Kidney (tissue), 14 donors: ENCODE measurements around the gene HDAC1. TPM values are rescaled to one million over a fixed set of nuclear protein-coding genes. Genes with fewer than 3 reads are reported as not detected.

ENCODE experiments used
- DNase-seq, 5 donors: peaks; one replicate each; pipeline ENCODE4 v3.0.0-alpha.2; 2013 to 2020
- FAIRE-seq: peaks from 2 replicates; lab custom pipeline; 2012; peaks lifted over from hg19 to GRCh38; lab: Jason Lieb, UNC
- H3K27ac ChIP-seq, 2 donors: one replicate each; pipeline ENCODE4 v1.7.0; 2013; ENCODE audit warnings: low read depth in 2 of 2, low read length in 2 of 2, inconsistent platforms in 1 of 2
- H3K27me3 ChIP-seq: one replicate; pipeline ENCODE4 v1.7.1; 2013; ENCODE audit warnings: low read length, inconsistent platforms; ENCODE audit not compliant: control insufficient read depth, insufficient read depth
- H3K36me3 ChIP-seq, 3 donors: one replicate each; pipeline versions ENCODE4 v1.7.0 to v1.7.1; 2013; ENCODE audit warnings: low read length in 3 of 3, control low read depth in 1 of 3, inconsistent platforms in 1 of 3; ENCODE audit not compliant: insufficient read depth in 3 of 3, control insufficient read depth in 2 of 3
- H3K4me1 ChIP-seq, 3 donors: one replicate each; pipeline versions ENCODE4 v1.7.0 to v1.7.1; 2013; ENCODE audit warnings: low read length in 3 of 3, inconsistent platforms in 1 of 3, low read depth in 1 of 3; ENCODE audit not compliant: control insufficient read depth in 2 of 3, insufficient read depth in 2 of 3
- H3K4me3 ChIP-seq, 3 donors: one replicate each; pipeline versions ENCODE4 v1.7.0 to v1.8.1; 2013; ENCODE audit warnings: low read length in 3 of 3, control low read depth in 1 of 3, inconsistent platforms in 1 of 3
- H3K9ac ChIP-seq, 3 donors: one replicate each; pipeline versions ENCODE4 v1.7.0 to v1.7.1; 2013; ENCODE audit warnings: low read length in 3 of 3, control low read depth in 1 of 3, inconsistent platforms in 1 of 3
- H3K9me3 ChIP-seq, 3 donors: one replicate each; pipeline versions ENCODE4 v1.7.0 to v1.7.1; 2013; ENCODE audit warnings: low read length in 3 of 3, control low read depth in 1 of 3, inconsistent platforms in 1 of 3; ENCODE audit not compliant: control insufficient read depth in 2 of 3, insufficient read depth in 1 of 3
- intact Hi-C: fragments of 100-400 bp; cut with DNase I; formaldehyde crosslinking; loops from one replicate; pipeline ENCODE4 v1.11.1; 2022
- polyA plus RNA-seq: library from polyadenylated mRNA; stranded (reverse); fragments of 350-450 nt; fragmentation: Illumina TruSeq; extraction: RNeasy Lipid Tissue Mini Kit (QIAGEN cat#74804); gene quantifications from one replicate; pipeline ENCODE4 v1.2.3, GENCODE V29; 2014; ENCODE audit warnings: low read depth, low replicate concordance; ENCODE audit not compliant: insufficient read depth
- total RNA-seq: library from RNA; stranded (reverse); fragmentation: NEBNext Ultra II Directional; extraction: Animal tissue kit (Norgen Biotek cat#: 25700); gene quantifications from one replicate; pipeline ENCODE4 v1.2.1, GENCODE V29; 2021
- TF ChIP-seq, protein P1 (sequence below): IDR thresholded peaks from 3 replicates; pipeline ENCODE4 v1.5.1; 2012; ENCODE audit warnings: mild to moderate bottlenecking, moderate library complexity, borderline replicate concordance; ENCODE audit not compliant: insufficient read depth; ENCODE audit errors: extremely low read depth
- donor health status: control.
- donor health status: control.
- donor health status: control.
- donor health status: control.
- donor health status: control.
- donor health status: DM: yes; HTN: yes; CAD: no.
- donor health status: Normal renal cell carcinoma (clear cell type).

Gene HDAC1
- total and polyA plus RNA-seq, 2 donors from 2014 or later, result 68.8 to 89.7 TPM

DNA sequence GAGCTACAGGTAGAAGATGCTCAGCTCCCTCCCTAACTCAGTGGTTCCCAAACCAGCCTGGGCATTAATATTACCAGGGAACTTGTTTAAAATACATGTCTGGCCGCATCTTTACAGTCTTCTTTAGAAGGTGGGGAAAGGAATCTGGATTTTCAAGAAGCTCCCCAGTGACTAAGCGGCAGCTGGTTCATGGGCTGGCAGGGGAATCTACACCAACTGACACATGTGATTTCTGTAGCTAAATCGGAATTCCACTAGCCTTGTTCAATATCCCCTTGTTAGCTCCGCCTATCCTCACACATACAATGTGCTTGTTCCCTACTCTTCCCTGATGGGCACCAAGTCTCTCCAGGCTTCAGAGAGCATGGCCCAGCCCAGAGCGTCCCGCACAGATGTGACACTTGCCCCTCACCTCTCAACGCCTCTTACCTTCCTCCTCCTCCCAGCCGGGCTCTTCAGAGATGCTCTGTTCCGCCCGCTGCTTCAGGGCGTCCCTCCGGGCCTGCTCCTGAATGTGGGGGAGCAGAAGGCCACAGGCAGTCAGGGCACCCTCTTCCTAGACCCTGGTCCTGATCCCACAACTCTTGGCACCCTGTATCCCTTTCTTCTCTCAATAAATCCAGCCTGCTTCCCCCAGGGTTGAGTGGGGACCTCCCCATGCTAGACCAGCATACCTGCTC, 85.8 kb downstream of the HDAC1 start:
- no peaks in the 10 kb centered on the region for H3K4me1 ChIP-seq
- TF ChIP-seq, protein P1, sequence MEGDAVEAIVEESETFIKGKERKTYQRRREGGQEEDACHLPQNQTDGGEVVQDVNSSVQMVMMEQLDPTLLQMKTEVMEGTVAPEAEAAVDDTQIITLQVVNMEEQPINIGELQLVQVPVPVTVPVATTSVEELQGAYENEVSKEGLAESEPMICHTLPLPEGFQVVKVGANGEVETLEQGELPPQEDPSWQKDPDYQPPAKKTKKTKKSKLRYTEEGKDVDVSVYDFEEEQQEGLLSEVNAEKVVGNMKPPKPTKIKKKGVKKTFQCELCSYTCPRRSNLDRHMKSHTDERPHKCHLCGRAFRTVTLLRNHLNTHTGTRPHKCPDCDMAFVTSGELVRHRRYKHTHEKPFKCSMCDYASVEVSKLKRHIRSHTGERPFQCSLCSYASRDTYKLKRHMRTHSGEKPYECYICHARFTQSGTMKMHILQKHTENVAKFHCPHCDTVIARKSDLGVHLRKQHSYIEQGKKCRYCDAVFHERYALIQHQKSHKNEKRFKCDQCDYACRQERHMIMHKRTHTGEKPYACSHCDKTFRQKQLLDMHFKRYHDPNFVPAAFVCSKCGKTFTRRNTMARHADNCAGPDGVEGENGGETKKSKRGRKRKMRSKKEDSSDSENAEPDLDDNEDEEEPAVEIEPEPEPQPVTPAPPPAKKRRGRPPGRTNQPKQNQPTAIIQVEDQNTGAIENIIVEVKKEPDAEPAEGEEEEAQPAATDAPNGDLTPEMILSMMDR, result no peak
- no peaks in the 10 kb centered on the region for H3K9me3 ChIP-seq
- H3K27ac ChIP-seq, result no peak overlapping the region
- FAIRE-seq (no peak), DNase-seq (no peak)
- peaks cover 5 to 83% (median 44%) of the 10 kb centered on the region in 3 donors for H3K36me3 ChIP-seq
- no peaks in the 10 kb centered on the region for H3K27me3 ChIP-seq
- intact Hi-C loops, result no loop called here
- no peak overlapping the region for H3K9ac ChIP-seq
- H3K4me3 ChIP-seq, result no peak overlapping the region

GRCh38 chr1:32380057-32380456, 88.2 kb downstream of the HDAC1 start:
- intact Hi-C loops, result no loop called here
- TF ChIP-seq, protein P1, result no peak
- no peak for DNase-seq
- H3K27me3 ChIP-seq, result no peaks in the 10 kb centered on the region
- no peak overlapping the region for H3K27ac ChIP-seq
- H3K4me1 ChIP-seq, result no peaks in the 10 kb centered on the region
- H3K9ac ChIP-seq, result no peak overlapping the region
- H3K4me3 ChIP-seq, result no peak overlapping the region
- H3K36me3 ChIP-seq, result peaks cover 7 to 87% (median 41%) of the 10 kb centered on the region in 3 donors
- H3K9me3 ChIP-seq, result no peaks in the 10 kb centered on the region
- FAIRE-seq, result no peak

Other genes starting within 250 kb of the HDAC1 start
- 15.4 TPM for gene TMEM39B, start 219.1 kb upstream of the HDAC1 start, total RNA-seq
- 9.3 TPM for gene TMEM39B, start 219.1 kb upstream of the HDAC1 start, polyA plus RNA-seq
- 66.9 TPM for gene KPNA6, start 184.0 kb upstream of the HDAC1 start, total RNA-seq
- 10.6 TPM for gene KPNA6, start 184.0 kb upstream of the HDAC1 start, polyA plus RNA-seq
- gene TXLNA, start 112.4 kb upstream of the HDAC1 start, total RNA-seq, result 58.6 TPM
- 19.9 TPM for gene TXLNA, start 112.4 kb upstream of the HDAC1 start, polyA plus RNA-seq
- 4.0 TPM for gene CCDC28B, start 91.5 kb upstream of the HDAC1 start, total RNA-seq
- 25.4 TPM for gene CCDC28B, start 91.5 kb upstream of the HDAC1 start, polyA plus RNA-seq
- gene IQCC, start 86.4 kb upstream of the HDAC1 start, total RNA-seq, result 3.5 TPM
- gene IQCC, start 86.4 kb upstream of the HDAC1 start, polyA plus RNA-seq, result 3.4 TPM
- not detected for gene DCDC2B, start 83.0 kb upstream of the HDAC1 start, total RNA-seq
- not detected for gene DCDC2B, start 83.0 kb upstream of the HDAC1 start, polyA plus RNA-seq
- 39.4 TPM for gene TMEM234, start 69.7 kb upstream of the HDAC1 start, total RNA-seq
- 20.5 TPM for gene TMEM234, start 69.7 kb upstream of the HDAC1 start, polyA plus RNA-seq
- gene EIF3I, start 69.7 kb upstream of the HDAC1 start, total RNA-seq, result 132 TPM
- gene EIF3I, start 69.7 kb upstream of the HDAC1 start, polyA plus RNA-seq, result 178 TPM
- gene FAM167B, start 44.9 kb upstream of the HDAC1 start, total RNA-seq, result 19.6 TPM
- gene FAM167B, start 44.9 kb upstream of the HDAC1 start, polyA plus RNA-seq, result 84.8 TPM
- 10.3 TPM for gene LCK, start 40.8 kb upstream of the HDAC1 start, total RNA-seq
- gene LCK, start 40.8 kb upstream of the HDAC1 start, polyA plus RNA-seq, result 0.99 TPM
- 58.6 TPM for gene MARCKSL1, start 44.1 kb downstream of the HDAC1 start, total RNA-seq
- gene MARCKSL1, start 44.1 kb downstream of the HDAC1 start, polyA plus RNA-seq, result 29.8 TPM
- gene FAM229A, start 70.4 kb downstream of the HDAC1 start, total RNA-seq, result 9.7 TPM
- 6.4 TPM for gene FAM229A, start 70.4 kb downstream of the HDAC1 start, polyA plus RNA-seq
- 4.3 TPM for gene TSSK3, start 70.5 kb downstream of the HDAC1 start, total RNA-seq
- gene TSSK3, start 70.5 kb downstream of the HDAC1 start, polyA plus RNA-seq, result not detected
- gene BSDC1, start 102.4 kb downstream of the HDAC1 start, total RNA-seq, result 61.7 TPM
- gene BSDC1, start 102.4 kb downstream of the HDAC1 start, polyA plus RNA-seq, result 40.2 TPM
- gene ZBTB8B, start 173.0 kb downstream of the HDAC1 start, total RNA-seq, result 0.03 TPM
- 0.06 TPM for gene ZBTB8B, start 173.0 kb downstream of the HDAC1 start, polyA plus RNA-seq
- 10.4 TPM for gene ZBTB8A, start 247.3 kb downstream of the HDAC1 start, total RNA-seq
- 1.8 TPM for gene ZBTB8A, start 247.3 kb downstream of the HDAC1 start, polyA plus RNA-seq